HepG2 (cell line): Measurements from ENCODE around the gene SENP6. TPM values are rescaled to one million over a fixed set of nuclear protein-coding genes. Genes with fewer than 3 reads are reported as not detected.

Experiments used
- BRCA1 ChIP-seq: sonication (generic); formaldehyde crosslinking; IDR thresholded peaks from 2 replicates; pipeline ENCODE4 v1.4.0; 2020; ENCODE audit warnings: missing genetic modification reagents
- CBX2 ChIP-seq, 2 experiments: fragments of 200-600 bp in 1 of 2; sonication (generic); formaldehyde crosslinking in 1 of 2; IDR thresholded peaks; 2 replicates each; pipeline versions ENCODE4 v1.7.0 to v1.8.1; 2018 to 2022; ENCODE audit warnings: low read depth in 2 of 2, low read length in 1 of 2, mild to moderate bottlenecking in 1 of 2, missing genetic modification reagents in 1 of 2
- DRAP1 ChIP-seq: IDR thresholded peaks from 2 replicates; pipeline ENCODE4 v1.6.1; 2016; ENCODE audit warnings: missing genetic modification reagents, missing compliant biosample characterization
- EEA1 ChIP-seq: sonication (generic); formaldehyde crosslinking; IDR thresholded peaks from 2 replicates; pipeline ENCODE4 v1.5.1; 2020; ENCODE audit warnings: mild to moderate bottlenecking, missing genetic modification reagents, borderline replicate concordance
- ELF1 ChIP-seq: sonication (generic); formaldehyde crosslinking; IDR thresholded peaks from 2 replicates; pipeline ENCODE4 v1.4.0; 2020; ENCODE audit warnings: missing genetic modification reagents
- FOXP4 ChIP-seq: sonication (generic); formaldehyde crosslinking; IDR thresholded peaks from 2 replicates; pipeline ENCODE4 v1.4.0; 2020; ENCODE audit warnings: missing genetic modification reagents
- HMGA1 ChIP-seq: sonication (generic); formaldehyde crosslinking; conservative IDR thresholded peaks from 2 replicates; pipeline ENCODE4 v1.4.0; 2020; ENCODE audit warnings: missing genetic modification reagents
- IKZF5 ChIP-seq: IDR thresholded peaks from 2 replicates; pipeline ENCODE4 v1.6.1; 2018; ENCODE audit warnings: missing genetic modification reagents, mild to moderate bottlenecking, missing compliant biosample characterization
- KAT8 ChIP-seq: IDR thresholded peaks from 2 replicates; pipeline ENCODE4 v1.6.1; 2016; ENCODE audit warnings: missing genetic modification reagents, missing compliant biosample characterization
- MAX ChIP-seq: IDR thresholded peaks from 2 replicates; pipeline ENCODE4 v1.6.1; 2012; ENCODE audit warnings: inconsistent platforms
- SATB2 ChIP-seq: sonication (generic); formaldehyde crosslinking; IDR thresholded peaks from 2 replicates; pipeline ENCODE4 v1.5.0; 2020; ENCODE audit warnings: missing genetic modification reagents
- SRY ChIP-seq: sonication (generic); formaldehyde crosslinking; IDR thresholded peaks from 2 replicates; pipeline ENCODE4 v1.8.0; 2022; ENCODE audit warnings: mild to moderate bottlenecking, missing genetic modification reagents
- TFE3 ChIP-seq: IDR thresholded peaks from 2 replicates; pipeline ENCODE4 v1.6.1; 2016
- ZBTB46 ChIP-seq: sonication (generic); formaldehyde crosslinking; IDR thresholded peaks from 2 replicates; pipeline ENCODE4 v1.4.0; 2020; ENCODE audit warnings: mild to moderate bottlenecking, missing genetic modification reagents, borderline replicate concordance
- ZFP36 ChIP-seq: fragments of 150-350 bp; IDR thresholded peaks from 2 replicates; pipeline ENCODE4 v1.6.1; 2018; ENCODE audit warnings: borderline replicate concordance, low read length, low read depth; ENCODE audit not compliant: partially characterized antibody
- ZNF24 ChIP-seq: fragments of 450-650 bp; IDR thresholded peaks from 2 replicates; pipeline ENCODE4 v1.6.1; 2017; ENCODE audit warnings: antibody characterized with exemption, mild to moderate bottlenecking
- ZNF275 ChIP-seq: sonication (generic); formaldehyde crosslinking; IDR thresholded peaks from 2 replicates; pipeline ENCODE4 v1.8.0; 2022; ENCODE audit warnings: missing genetic modification reagents, mild to moderate bottlenecking, inconsistent platforms, borderline replicate concordance
- ZNF740 ChIP-seq: sonication (generic); formaldehyde crosslinking; IDR thresholded peaks from 2 replicates; pipeline ENCODE4 v1.4.0; 2020; ENCODE audit warnings: missing genetic modification reagents
- polyA plus RNA-seq, 8 experiments: library from polyadenylated mRNA; depleted of rRNA in 3 of 8; stranded (reverse) in 7 of 8; unstranded in 1 of 8; fragments of >200 nt; fragmentation: Illumina TruSeq in 4 of 8; extraction: Trizol in 4 of 8; gene quantifications; 2 replicates each; pipeline versions ENCODE4 v1.2.1 to v1.2.3, GENCODE V29; 2011 to 2016; ENCODE audit warnings: low read depth in 4 of 8, missing spikeins in 1 of 8, mixed read lengths in 1 of 8; ENCODE audit not compliant: insufficient read depth in 1 of 8
- total RNA-seq, 5 experiments: library from RNA; depleted of rRNA; stranded (reverse); fragments of >200 nt; fragmentation: Illumina TruSeq; extraction: Trizol; gene quantifications; 2 replicates each; pipeline ENCODE4 v1.2.3, GENCODE V29; 2016; ENCODE audit warnings: low read depth in 1 of 5

SENP6 gene
- total and polyA plus RNA-seq, 2 of the 13 experiments (the other 11 are each of a cell fraction or from before 2014, with no cell fraction given): 21.9 to 50.1 TPM

GRCh38 chr6:75748743-75749538 lies 147.3 kb downstream of the SENP6 start, which contains the start of gene MYO6 (continued):
- TF ChIP-seq IKZF5 (no peak), CBX2 (IDR thresholded peaks at IDR 0.05; ENCODE audit: low read depth, low read length) (no peak), CBX2 (CRISPR knock-in tag; IDR thresholded peaks at IDR 0.05; ENCODE audit: low read depth) (no peak), ZBTB46 (CRISPR knock-in tag) (no peak), TFE3 (CRISPR knock-in tag) (no peak), EEA1 (0 out of 2 replicates have a peak, but pooled peaks have one; percentile 58), ZNF24 (no peak), ZNF275 (CRISPR knock-in tag) (no peak), DRAP1 (CRISPR knock-in tag) (no peak), SATB2 (CRISPR knock-in tag) (no peak), KAT8 (CRISPR knock-in tag) (peak; percentile 56; the same call in 1 of the 2 replicates), MAX (peak; percentile 49; the same call in 1 of the 2 replicates), SRY (CRISPR knock-in tag) (peak; percentile 59; the same call in 1 of the 2 replicates), ELF1 (CRISPR knock-in tag) (no peak), FOXP4 (CRISPR knock-in tag) (no peak), ZNF740 (no peak), HMGA1 (CRISPR knock-in tag) (no peak), BRCA1 (CRISPR knock-in tag) (no peak), ZFP36 (no peak)
